HAP-1 (cell line): ENCODE data around the gene LIPE.

Experiments used
- DNase-seq, 2 experiments: peaks; one replicate each; pipeline ENCODE4 v3.0.0-alpha.2; 2016 to 2020; ENCODE audit warnings: low spot score in 2 of 2
- H3K27me3 ChIP-seq: fragments of 250-450 bp; sonication (Bioruptor Pico); 2 replicates; pipeline ENCODE4 v1.5.1; 2020; ENCODE audit warnings: low read depth, mild to moderate bottlenecking, moderate library complexity
- H3K36me3 ChIP-seq: fragments of 250-450 bp; sonication (Bioruptor Pico); replicated peaks from 2 replicates; pipeline ENCODE4 v1.5.1; 2020; ENCODE audit warnings: mild to moderate bottlenecking
- H3K4me1 ChIP-seq: fragments of 250-450 bp; sonication (Bioruptor Pico); 2 replicates; pipeline ENCODE4 v1.5.1; 2020; ENCODE audit warnings: mild to moderate bottlenecking
- H3K4me3 ChIP-seq: fragments of 250-450 bp; sonication (Bioruptor Pico); 2 replicates; pipeline ENCODE4 v1.5.1; 2020; ENCODE audit warnings: mild to moderate bottlenecking, moderate library complexity
- H3K9me3 ChIP-seq: fragments of 250-450 bp; sonication (Bioruptor Pico); 2 replicates; pipeline ENCODE4 v1.5.1; 2020; ENCODE audit warnings: mild to moderate bottlenecking, moderate library complexity
- in situ Hi-C: fragments of 300-500 bp; cut with MboI; formaldehyde crosslinking; loops from 3 replicates; pipeline ENCODE4 v1.14.3; 2020; ENCODE audit warnings: low sequenced_read_pairs, inconsistent platforms, mixed read lengths

Gene LIPE

GRCh38 chr19:42357290-42357689 is 69.9 kb downstream of the LIPE start:
- DNase-seq, result no peak
- no peak overlapping the region for H3K4me3 ChIP-seq
- H3K27me3 ChIP-seq, result no peaks in the 10 kb centered on the region
- in situ Hi-C loops, result no loop called here
- H3K36me3 ChIP-seq, result peaks cover 10% of the 10 kb centered on the region
- no peaks in the 10 kb centered on the region for H3K4me1 ChIP-seq
- H3K9me3 ChIP-seq, result no peaks in the 10 kb centered on the region

- H3K27me3 ChIP-seq, result no peaks in the 10 kb centered on the region
- H3K36me3 ChIP-seq, result peaks cover 10% of the 10 kb centered on the region
- H3K4me1 ChIP-seq, result no peaks in the 10 kb centered on the region
- no peaks in the 10 kb centered on the region for H3K9me3 ChIP-seq
- no peak for DNase-seq
- H3K4me3 ChIP-seq, result no peak overlapping the region
- in situ Hi-C loops, result no loop called here
Observed at GRCh38 chr19:42356686-42357085, 70.5 kb downstream of the LIPE start.

DNA sequence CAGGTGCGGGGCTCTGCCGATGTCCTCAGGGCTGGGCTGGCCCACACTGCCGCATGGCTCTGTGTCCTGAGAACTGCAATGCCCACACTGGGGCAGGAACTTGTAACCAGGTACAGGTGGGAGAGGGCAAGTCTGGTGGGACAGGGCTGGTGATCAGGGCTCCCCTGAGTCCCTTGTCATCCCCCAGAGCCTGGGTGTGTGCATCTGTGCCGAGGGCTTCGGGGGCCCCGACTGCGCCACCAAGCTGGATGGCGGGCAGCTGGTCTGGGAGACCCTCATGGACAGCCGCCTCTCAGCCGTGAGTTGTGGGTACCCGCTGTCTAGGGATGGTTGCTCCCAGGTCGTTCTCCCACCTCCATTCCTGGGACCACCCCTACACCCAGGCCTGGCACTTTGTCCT is 71.3 kb downstream of the LIPE start:
- Histone ChIP-seq H3K9me3 (no peaks in the 10 kb centered on the region), H3K4me3 (no peak overlapping the region), H3K36me3 (peaks cover 10% of the 10 kb centered on the region), H3K4me1 (no peaks in the 10 kb centered on the region), H3K27me3 (no peaks in the 10 kb centered on the region)
- DNase-seq, result no peak
- in situ Hi-C loops, result no loop called here

DNA sequence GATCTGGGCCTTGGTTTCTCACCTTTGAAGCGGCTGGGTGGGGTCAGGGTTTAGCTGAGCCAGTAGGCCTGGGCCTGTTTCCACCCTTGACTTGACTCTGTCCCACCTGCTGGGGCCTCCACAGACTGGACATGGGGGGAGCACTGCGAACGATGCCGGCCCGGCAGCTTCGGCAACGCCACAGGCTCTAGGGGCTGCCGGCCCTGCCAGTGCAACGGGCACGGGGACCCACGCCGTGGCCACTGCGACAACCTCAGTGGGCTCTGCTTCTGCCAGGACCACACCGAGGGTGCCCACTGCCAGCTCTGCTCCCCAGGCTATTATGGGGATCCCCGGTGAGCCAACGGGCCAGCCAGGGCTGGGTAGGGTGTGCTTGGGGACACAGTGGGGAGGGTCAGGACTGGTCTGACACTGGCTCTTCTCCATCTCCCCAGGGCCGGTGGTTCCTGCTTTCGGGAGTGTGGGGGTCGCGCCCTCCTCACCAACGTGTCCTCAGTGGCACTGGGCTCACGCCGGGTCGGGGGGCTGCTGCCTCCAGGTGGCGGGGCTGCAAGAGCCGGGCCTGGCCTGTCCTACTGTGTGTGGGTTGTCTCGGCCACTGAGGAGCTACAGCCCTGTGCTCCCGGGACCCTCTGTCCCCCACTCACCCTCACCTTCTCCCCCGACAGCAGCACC is 73.7 kb downstream of the LIPE start:
- Histone ChIP-seq H3K4me3 (no peak overlapping the region), H3K27me3 (no peaks in the 10 kb centered on the region), H3K36me3 (peaks cover 10% of the 10 kb centered on the region), H3K9me3 (no peaks in the 10 kb centered on the region), H3K4me1 (no peaks in the 10 kb centered on the region)
- in situ Hi-C loops, result no loop called here
- no peak for DNase-seq

- peak in 1 of 2 experiments; percentile 22 for DNase-seq
- in situ Hi-C loops, result no loop called here
Observed at GRCh38 chr19:42352301-42353259, 74.6 kb downstream of the LIPE start.

More at GRCh38 chr19:42352301-42353259, 74.6 kb downstream of the LIPE start:
- Histone ChIP-seq H3K36me3 (peaks cover 10% of the 10 kb centered on the region), H3K4me3 (no peak overlapping the region), H3K4me1 (no peaks in the 10 kb centered on the region), H3K9me3 (no peaks in the 10 kb centered on the region), H3K27me3 (no peaks in the 10 kb centered on the region)
